NCI-H82 treated with DMSO at 0.1 percent for 48 hours (cell line): ENCODE results near the gene SERTAD2.

ENCODE experiments used
- DNase-seq: peaks from one replicate; lab custom pipeline; 2025; ENCODE audit not compliant: unreplicated experiment; lab: John Stamatoyannopoulos, UW

Gene SERTAD2

DNA sequence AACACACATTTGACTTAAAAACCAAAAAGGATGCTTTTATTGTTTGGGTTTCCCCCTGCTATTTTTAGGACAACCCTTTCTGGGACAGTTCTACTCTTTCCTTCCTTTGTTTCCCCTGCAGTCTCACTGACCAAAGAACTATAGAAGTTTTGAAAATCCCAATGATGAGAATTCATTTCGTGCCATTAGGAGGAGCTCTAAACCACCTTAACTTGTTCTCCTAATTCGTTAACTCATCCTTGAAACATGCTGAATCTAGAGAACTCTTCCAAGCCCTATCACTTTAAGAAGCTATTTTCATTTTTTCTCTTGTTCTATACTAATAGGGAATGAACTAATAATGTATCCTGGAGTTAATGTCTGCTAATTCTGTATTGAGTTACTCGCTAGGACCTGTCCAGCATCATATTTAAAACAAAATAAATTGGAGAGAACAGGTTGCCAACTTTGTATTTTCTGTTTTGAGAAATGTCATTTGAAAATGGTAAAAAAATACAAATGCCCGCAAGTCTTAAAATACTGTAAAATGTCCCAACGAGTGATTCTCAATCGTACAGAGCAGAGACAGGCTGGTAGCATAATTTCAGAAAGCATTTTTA lies 66.7 kb downstream of the SERTAD2 start:
- peak; percentile 26 for DNase-seq

DNA sequence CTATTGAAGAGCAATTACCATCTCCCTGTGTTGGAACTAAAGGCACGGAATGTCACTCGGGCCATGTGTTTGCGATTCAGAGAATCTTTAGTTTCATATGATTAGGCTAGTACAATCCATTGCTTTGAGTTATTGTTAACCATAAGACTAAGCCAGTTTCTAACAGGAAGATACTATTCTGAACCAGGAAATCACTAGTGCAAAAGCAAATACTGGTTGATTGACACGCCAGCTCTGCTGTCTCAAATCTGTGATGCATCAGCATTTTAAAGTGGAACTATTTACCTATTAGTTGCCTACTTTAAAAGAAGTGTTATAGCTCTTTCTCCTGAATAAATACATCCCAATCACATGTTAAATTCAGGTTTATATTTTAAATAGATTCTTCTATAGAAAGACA lies 67.7 kb downstream of the SERTAD2 start:
- DNase-seq = no peak

DNA sequence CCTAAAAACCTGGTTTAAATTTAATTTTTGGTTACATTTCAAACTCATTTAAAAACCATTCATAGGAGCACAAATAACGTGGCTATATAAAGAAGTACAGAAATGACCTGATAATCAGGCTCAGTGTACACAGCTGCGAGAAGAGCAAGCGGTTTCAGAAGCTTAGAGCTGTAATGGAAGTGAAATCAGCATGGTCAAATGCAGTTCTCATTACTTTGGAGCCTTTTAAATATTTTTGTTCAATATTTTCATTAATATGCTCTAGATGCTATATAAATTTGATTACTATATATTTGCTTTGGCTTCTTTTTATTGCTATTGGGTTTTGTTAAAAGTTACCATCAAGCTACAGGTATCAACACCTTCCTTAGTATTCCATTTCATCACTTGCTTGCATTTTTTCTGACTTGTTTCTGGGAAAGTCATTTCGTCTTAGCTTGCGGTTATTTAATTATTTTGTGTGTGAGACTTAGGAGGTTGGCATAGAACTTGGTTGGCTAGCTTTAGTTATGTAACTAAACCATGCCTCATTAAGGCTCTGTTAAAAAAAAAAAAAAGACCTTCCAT lies 70.9 kb downstream of the SERTAD2 start:
- DNase-seq = no peak

DNA sequence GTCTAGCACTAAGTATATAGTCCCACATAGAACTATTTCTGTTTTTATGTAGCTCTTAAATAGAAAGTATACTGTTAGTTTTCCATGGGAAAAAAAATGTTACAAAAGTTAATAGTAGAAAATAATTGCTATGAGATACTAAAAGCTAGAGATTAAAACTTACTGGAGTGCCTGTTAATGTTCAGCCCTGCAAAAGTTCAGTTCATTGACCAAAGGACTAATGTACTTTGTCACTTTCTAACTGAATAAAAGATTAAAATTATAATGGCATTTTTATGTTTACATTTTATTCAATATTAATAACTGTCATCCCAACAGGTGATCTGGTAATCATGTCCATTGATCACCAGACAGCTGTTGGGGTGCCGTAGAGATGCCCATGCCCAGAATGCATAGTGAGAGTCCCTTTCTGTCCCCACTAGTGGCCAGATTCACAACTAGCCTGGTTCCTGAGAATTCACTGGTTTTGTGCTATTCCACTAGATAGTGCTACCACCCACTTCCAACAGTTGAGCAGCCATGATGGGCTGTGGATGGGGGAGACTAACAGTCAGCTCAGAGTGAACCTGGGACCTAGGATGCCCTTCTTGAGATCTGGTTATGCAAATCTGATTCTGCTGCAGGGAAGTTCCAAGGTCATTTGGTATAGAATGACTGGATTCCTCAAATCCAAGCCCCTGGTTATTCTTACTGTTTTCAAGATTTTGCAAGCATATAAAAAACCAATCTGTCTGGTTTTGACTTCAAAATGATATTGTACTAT lies 71.8 kb downstream of the SERTAD2 start:
- DNase-seq = no peak
